HG03469 (cell line): ENCODE data around the gene ITGB8.

Experiments
- ATAC-seq: cut with Tn5 transposase; IDR thresholded peaks from one replicate; pipeline ENCODE4 v1.9.1; 2021; ENCODE audit warnings: mild to moderate bottlenecking, moderate library complexity, moderate number of reproducible peaks; ENCODE audit not compliant: unreplicated experiment

Gene ITGB8

DNA sequence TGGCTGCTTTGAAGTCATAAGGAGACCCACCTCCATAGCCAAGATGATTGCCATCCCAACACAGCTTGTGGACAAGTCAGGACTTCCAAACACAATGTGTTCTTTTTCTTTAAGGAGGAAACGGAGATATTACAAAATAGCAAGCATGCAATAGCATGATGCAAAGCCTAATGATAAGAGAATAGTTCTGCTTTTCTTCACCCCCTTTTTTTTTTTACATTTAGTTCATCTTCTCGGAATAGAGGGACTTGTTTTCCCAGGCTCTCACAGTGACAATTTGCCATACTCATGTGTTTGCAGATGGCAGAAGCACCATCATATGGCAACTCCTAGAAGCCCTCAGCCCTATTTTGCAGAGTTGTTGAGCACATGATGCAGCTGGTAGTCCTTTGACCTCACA lies 119.8 kb downstream of the ITGB8 start:
- no peak for ATAC-seq

- ATAC-seq = no peak
Observed at GRCh38 chr7:20454202-20454601, 123.5 kb downstream of the ITGB8 start.

- no peak for ATAC-seq
Observed at GRCh38 chr7:20456701-20457100, 126.0 kb downstream of the ITGB8 start.

- no peak for ATAC-seq
Observed at GRCh38 chr7:20458521-20458920, 127.8 kb downstream of the ITGB8 start.

DNA sequence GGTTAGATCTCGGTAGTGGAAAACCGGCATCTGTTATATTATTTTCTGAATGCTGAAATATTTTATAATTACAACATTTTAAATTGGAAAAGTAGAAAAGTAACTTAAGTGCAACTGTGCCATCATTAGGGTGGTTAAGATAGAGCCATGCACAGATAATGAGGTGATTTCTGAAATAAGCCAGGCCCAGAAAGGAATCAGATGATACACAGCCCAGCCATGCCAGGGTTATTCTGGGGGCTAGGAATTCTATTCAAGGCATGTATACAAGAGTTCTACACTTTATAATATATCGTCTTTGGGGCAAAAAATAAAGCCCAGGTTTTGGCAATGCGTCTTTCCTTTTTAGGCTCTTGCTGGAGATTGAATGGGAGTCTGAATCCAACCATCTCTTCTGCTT lies 128.7 kb downstream of the ITGB8 start:
- no peak for ATAC-seq

- no peak for ATAC-seq
Observed at GRCh38 chr7:20464891-20465290, 134.2 kb downstream of the ITGB8 start.
